Upper lobe of left lung (tissue), 6 donors: ENCODE data around the gene FAM53B. TPM values are rescaled to one million over a fixed set of nuclear protein-coding genes. Genes with fewer than 3 reads are reported as not detected.

Experiments
- ATAC-seq, 2 donors: fragments of 200-7000 bp; cut with Tn5 transposase; one replicate each; pipeline ENCODE4 v1.9.1; 2022; ENCODE audit warnings: mild to moderate bottlenecking in 2 of 2, moderate library complexity in 2 of 2; ENCODE audit not compliant: low FRiP score in 2 of 2
- DNase-seq, 2 donors: peaks; one replicate each; pipeline ENCODE4 v3.0.0-alpha.2; 2019 to 2020
- H3K27ac ChIP-seq, 4 donors: fragments of 200-600 bp; sonication (generic); one replicate each; pipeline ENCODE4 v1.5.1; 2016 to 2019
- H3K27me3 ChIP-seq, 4 donors: fragments of 200-600 bp; sonication (generic); one replicate each; pipeline ENCODE4 v1.5.1; 2017 to 2019
- H3K36me3 ChIP-seq, 4 donors: fragments of 200-600 bp; sonication (generic); one replicate each; pipeline ENCODE4 v1.5.1; 2016 to 2019
- H3K4me1 ChIP-seq, 4 donors: fragments of 200-600 bp; sonication (generic); one replicate each; pipeline ENCODE4 v1.5.1; 2018 to 2019
- H3K4me3 ChIP-seq, 4 donors: fragments of 200-600 bp; sonication (generic); one replicate each; pipeline ENCODE4 v1.5.1; 2017 to 2019; ENCODE audit warnings: mild to moderate bottlenecking in 2 of 4, moderate library complexity in 1 of 4
- H3K9me3 ChIP-seq, 4 donors: fragments of 200-600 bp; sonication (generic); one replicate each; pipeline ENCODE4 v1.5.1; 2018 to 2019
- EP300 ChIP-seq, 4 donors: sonication (generic); formaldehyde crosslinking; IDR thresholded peaks; one replicate each; pipeline ENCODE4 v1.5.1; 2017; ENCODE audit warnings: antibody characterized with exemption in 4 of 4, control low read depth in 2 of 4
- POLR2A ChIP-seq, 4 donors: fragments of 450-650 bp; IDR thresholded peaks; one replicate each; pipeline ENCODE4 v1.5.1; 2016 to 2017; ENCODE audit warnings: antibody characterized with exemption in 4 of 4, mild to moderate bottlenecking in 2 of 4
- POLR2AphosphoS5 ChIP-seq, 2 donors: sonication (generic); formaldehyde crosslinking; IDR thresholded peaks; one replicate each; pipeline ENCODE4 v1.5.1; 2017; ENCODE audit warnings: antibody characterized with exemption in 2 of 2
- WGBS, 2 donors: methylation state at CpG; one replicate each; pipeline ENCODE4 v1.1.5; 2017 to 2018; 5-methylcytosine and 5-hydroxymethylcytosine counted together
- total RNA-seq, 6 donors: library from RNA; depleted of rRNA in 4 of 6; stranded (reverse); fragments of >200 nt in 4 of 6; gene quantifications; one replicate each; pipeline versions ENCODE4 v1.1.0 to v1.2.1, GENCODE V29; 2016 to 2021
- TF ChIP-seq, protein P1 (sequence below), 6 experiments: fragments of 450-650 bp in 4 of 6; fragments of 200-600 bp in 2 of 6; sonication (generic) in 2 of 6; IDR thresholded peaks; one replicate each; pipeline ENCODE4 v1.5.1; 2016 to 2019; ENCODE audit warnings: antibody characterized with exemption in 6 of 6
- donor health status: DM: no; HTN: no; CAD: no; lungs with moderate emphysema.
- donor health status: DM: no; HTN: yes; CAD: no; lungs with severe emphysema.

Gene FAM53B
- total RNA-seq, 6 donors from 2014 or later = 35.8 to 62.5 (median 47.8) TPM

DNA sequence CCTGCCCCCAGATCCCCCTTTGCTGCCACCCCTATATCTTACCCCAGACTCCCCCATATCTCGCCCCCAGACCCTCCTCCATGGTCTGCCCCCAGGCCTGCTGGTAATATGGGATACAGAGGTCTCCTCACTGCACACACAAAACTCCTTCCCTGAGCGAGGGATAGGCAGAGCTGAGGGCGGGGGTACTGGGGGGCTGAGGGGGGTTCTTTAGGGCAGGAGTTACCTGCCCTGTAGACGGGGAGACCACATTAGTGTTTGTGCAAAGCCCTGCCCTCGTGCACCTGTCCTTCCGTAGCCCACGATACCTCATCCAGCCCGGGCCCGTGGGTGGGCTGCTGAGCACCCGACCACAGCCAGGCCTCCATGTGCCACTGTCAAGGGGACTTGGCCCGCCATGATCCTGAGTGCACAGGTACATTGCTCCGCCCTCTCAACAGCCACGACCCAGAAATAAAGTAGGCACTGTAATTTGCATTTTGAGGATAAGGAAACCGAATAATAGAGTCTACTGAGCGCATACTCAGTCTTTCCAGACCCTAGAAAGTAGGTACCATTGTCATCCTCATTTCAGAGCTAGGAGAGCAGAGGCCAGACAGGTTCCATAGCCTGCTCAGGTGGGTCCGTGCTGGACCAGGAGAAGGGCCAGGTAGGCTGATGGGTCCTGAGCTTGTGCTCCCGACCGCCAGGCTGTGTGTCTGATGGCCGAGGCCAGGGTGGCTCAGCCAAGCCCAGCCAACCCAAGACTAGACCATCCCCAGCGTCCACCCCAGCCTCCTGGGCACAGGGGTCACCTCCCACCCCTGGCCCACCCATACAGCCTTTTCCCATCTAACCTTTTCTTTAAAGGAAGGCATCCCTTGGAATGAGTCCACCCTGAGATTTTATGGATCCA is 167.4 kb downstream of the FAM53B start:
- no peaks in the 10 kb centered on the region for H3K27me3 ChIP-seq
- WGBS, 2 donors = 84 to 87% methylated on average over 15 to 19 of the region's 20 CpGs
- H3K4me3 ChIP-seq = no peak overlapping the region
- no peaks in the 10 kb centered on the region for H3K4me1 ChIP-seq
- no peaks in the 10 kb centered on the region for H3K9me3 ChIP-seq
- H3K36me3 ChIP-seq = no peaks in the 10 kb centered on the region
- DNase-seq (no peak), ATAC-seq (no peak)
- TF ChIP-seq POLR2A (IDR thresholded peaks at IDR 0.05) (no peak), EP300 (IDR thresholded peaks at IDR 0.05) (no peak), POLR2AphosphoS5 (IDR thresholded peaks at IDR 0.05) (no peak)
- TF ChIP-seq, protein P1, sequence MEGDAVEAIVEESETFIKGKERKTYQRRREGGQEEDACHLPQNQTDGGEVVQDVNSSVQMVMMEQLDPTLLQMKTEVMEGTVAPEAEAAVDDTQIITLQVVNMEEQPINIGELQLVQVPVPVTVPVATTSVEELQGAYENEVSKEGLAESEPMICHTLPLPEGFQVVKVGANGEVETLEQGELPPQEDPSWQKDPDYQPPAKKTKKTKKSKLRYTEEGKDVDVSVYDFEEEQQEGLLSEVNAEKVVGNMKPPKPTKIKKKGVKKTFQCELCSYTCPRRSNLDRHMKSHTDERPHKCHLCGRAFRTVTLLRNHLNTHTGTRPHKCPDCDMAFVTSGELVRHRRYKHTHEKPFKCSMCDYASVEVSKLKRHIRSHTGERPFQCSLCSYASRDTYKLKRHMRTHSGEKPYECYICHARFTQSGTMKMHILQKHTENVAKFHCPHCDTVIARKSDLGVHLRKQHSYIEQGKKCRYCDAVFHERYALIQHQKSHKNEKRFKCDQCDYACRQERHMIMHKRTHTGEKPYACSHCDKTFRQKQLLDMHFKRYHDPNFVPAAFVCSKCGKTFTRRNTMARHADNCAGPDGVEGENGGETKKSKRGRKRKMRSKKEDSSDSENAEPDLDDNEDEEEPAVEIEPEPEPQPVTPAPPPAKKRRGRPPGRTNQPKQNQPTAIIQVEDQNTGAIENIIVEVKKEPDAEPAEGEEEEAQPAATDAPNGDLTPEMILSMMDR (IDR thresholded peaks at IDR 0.05) = no peak
- H3K27ac ChIP-seq = no peak overlapping the region

DNA sequence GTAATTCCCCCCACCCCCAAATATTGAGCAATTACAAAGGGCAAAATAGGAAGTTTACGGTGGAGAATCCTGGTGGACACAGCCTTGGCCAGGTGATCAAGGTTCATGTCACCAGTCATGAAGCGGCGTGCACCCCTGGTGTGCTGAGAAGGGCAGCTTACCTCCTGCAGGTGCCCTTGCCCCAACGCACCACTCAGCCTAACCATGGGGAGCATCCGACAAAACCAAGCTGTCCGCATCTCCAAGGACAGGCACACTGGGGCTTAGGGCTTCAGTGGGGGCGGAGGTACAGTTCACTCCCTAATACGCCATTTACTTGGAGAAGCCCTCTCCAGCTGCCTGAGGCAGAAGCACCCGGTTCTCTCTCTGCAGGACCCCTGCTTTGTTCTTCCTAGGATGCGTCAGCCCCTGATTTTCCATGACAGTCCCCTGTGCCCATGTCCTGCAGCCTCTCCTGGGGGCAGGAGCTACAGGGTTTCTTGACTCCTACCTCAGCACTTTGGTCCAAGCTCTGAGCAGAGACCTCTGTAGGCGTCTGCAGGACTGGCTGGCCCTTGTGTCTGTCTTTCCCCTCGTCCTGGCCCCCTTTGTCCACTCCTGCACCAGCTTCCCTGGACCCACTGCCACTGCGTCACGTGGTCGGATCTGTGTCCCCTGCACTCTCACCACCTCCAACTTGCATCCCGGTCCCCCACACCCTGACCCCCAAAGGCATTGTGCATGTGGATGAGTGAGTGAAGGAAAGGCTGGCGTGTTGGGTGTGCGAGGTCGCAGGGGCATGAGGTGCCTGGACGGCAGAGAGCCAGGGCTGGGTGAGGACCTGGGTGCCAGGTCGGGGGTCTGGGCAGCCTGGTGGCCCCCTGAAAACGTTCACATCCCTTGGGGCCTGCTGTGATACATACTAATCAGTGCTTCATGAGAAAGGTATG is 168.8 kb downstream of the FAM53B start:
- no peak for DNase-seq
- no peak for ATAC-seq
- Histone ChIP-seq H3K9me3 (no peaks in the 10 kb centered on the region), H3K4me1 (no peaks in the 10 kb centered on the region), H3K27me3 (no peaks in the 10 kb centered on the region), H3K4me3 (no peak overlapping the region), H3K36me3 (no peaks in the 10 kb centered on the region), H3K27ac (no peak overlapping the region)
- TF ChIP-seq POLR2AphosphoS5 (IDR thresholded peaks at IDR 0.05) = no peak
- TF ChIP-seq, protein P1 (IDR thresholded peaks at IDR 0.05) = no peak
- WGBS, 2 donors = 87% methylated on average over 19 to 21 of the region's 22 CpGs

DNA sequence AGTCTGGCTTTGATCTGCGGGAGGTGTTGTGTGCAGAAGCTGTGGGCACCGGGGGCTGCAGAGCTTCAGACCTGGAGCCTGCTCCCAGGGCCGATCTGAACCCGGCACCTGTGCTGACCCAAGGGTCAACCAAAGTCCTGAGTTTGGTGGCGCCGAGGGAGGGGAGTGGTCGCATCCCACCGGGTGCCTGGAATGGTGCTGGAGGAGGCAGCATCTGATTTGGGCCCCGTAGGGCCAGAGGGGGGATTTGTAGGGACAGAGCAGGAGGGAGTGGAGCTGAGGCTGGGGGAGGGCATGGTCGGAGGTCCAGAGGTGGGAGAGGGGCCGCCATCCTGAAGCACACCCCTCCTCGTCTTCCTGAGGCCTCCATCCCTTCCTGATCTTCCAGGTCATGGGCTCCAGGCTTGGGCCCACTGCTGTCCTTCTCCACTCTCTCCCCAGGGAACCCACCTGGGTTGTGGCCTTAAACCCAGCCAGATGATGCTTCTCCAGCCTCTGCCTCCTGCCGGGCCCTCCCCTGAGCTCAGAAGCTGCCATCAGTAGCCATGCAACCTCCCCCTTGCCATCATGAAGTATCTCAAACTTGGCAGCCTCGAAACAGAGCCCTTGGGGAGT is 169.6 kb downstream of the FAM53B start:
- no peaks in the 10 kb centered on the region for H3K36me3 ChIP-seq
- no peak for ATAC-seq

DNA sequence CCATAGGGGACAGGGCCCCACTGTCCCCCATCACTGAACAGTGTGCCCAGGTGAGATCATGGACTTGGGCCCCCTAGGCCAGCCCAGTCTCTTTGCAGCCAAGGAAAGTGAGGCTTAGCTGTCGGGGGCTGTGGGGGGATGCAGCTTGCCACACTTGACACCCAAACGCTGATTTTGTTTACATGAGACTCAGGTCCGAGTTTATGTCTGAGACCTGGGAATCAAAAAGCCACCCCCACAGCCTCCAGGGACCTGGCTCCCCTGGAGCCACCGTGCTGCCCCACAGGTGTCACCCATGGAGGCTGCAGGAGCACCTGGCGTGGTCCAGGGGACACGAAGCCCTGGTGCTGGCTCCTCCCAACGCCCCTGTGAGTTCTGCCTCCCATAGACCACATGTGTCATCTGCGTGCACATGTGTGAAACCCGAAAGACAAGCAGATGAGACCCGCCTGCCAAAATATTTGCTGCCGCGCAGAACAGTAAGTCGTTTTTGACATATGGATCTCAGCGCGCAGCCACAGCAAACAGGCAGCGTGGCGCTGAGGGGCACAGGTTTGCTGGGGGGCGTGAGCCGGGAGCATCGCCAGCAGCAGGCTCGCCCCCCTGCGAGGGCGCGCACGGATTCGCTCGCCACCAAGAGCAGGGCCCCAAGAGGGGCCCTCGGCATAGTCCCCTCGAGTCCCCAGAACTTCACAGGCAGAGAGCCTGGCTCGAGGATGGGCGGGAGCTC is 170.3 kb downstream of the FAM53B start:
- WGBS, 2 donors = 87 to 88% methylated on average over 27 to 31 of the region's 31 CpGs
- no peaks in the 10 kb centered on the region for H3K27me3 ChIP-seq
- H3K36me3 ChIP-seq = no peaks in the 10 kb centered on the region
- no peaks in the 10 kb centered on the region for H3K4me1 ChIP-seq
- ATAC-seq (no peak), DNase-seq (no peak)
- no peaks in the 10 kb centered on the region for H3K9me3 ChIP-seq
- H3K4me3 ChIP-seq = no peak overlapping the region
- TF ChIP-seq EP300 (IDR thresholded peaks at IDR 0.05) (no peak), POLR2AphosphoS5 (IDR thresholded peaks at IDR 0.05) (no peak), POLR2A (IDR thresholded peaks at IDR 0.05) (no peak)
- TF ChIP-seq, protein P1 (IDR thresholded peaks at IDR 0.05) = no peak
- no peak overlapping the region for H3K27ac ChIP-seq

More for the DNA sequence above, 169.6 kb downstream of the FAM53B start:
- no peak for DNase-seq
- WGBS, 2 donors = 90 to 91% methylated on average over 9 to 14 of the region's 14 CpGs
- TF ChIP-seq POLR2A (IDR thresholded peaks at IDR 0.05) = no peak
- TF ChIP-seq, protein P1 (IDR thresholded peaks at IDR 0.05) = no peak
- TF ChIP-seq EP300 (IDR thresholded peaks at IDR 0.05) = no peak
- no peak for TF ChIP-seq POLR2AphosphoS5 (IDR thresholded peaks at IDR 0.05)
- H3K27ac ChIP-seq = no peak overlapping the region
- H3K4me1 ChIP-seq = no peaks in the 10 kb centered on the region
- H3K27me3 ChIP-seq = no peaks in the 10 kb centered on the region
- no peaks in the 10 kb centered on the region for H3K9me3 ChIP-seq
- no peak overlapping the region for H3K4me3 ChIP-seq
